Gastrocnemius medialis (tissue), 4 donors: ENCODE measurements around the gene MACROD2. TPM values are rescaled to one million over a fixed set of nuclear protein-coding genes. Genes with fewer than 3 reads are reported as not detected.

Experiments used
- ATAC-seq, 2 donors: fragments of 150-250 bp; one replicate each; pipeline ENCODE4 v1.9.1; 2016
- DNase-seq, 2 donors: peaks; one replicate each; pipeline ENCODE4 v3.0.0-alpha.2; 2019
- H3K27ac ChIP-seq, 4 donors: fragments of 200-600 bp; sonication (generic); 1 replicate in 1 of 4; 2 replicates in 3 of 4; pipeline ENCODE4 v1.5.1; 2016 to 2018; ENCODE audit warnings: mild to moderate bottlenecking in 2 of 4, moderate library complexity in 1 of 4
- H3K27me3 ChIP-seq, 3 donors: fragments of 200-600 bp; sonication (generic) in 2 of 3; 1 replicate in 1 of 3; 2 replicates in 2 of 3; pipeline versions ENCODE4 v1.5.1 to v1.6.0; 2016 to 2019; ENCODE audit warnings: mild to moderate bottlenecking in 1 of 3, moderate library complexity in 1 of 3
- H3K36me3 ChIP-seq, 2 donors: fragments of 200-600 bp; sonication (generic) in 1 of 2; one replicate each; pipeline ENCODE4 v1.5.1; 2017 to 2018
- H3K4me1 ChIP-seq, 2 donors: fragments of 200-600 bp; sonication (generic) in 1 of 2; one replicate each; pipeline ENCODE4 v1.5.1; 2016 to 2017; ENCODE audit warnings: mild to moderate bottlenecking in 2 of 2
- H3K4me3 ChIP-seq, 4 donors: fragments of 200-600 bp; sonication (generic) in 3 of 4; 1 replicate in 1 of 4; 2 replicates in 3 of 4; pipeline ENCODE4 v1.5.1; 2016 to 2019; ENCODE audit warnings: mild to moderate bottlenecking in 2 of 4
- H3K9me3 ChIP-seq, 3 donors: fragments of 200-600 bp; sonication (generic) in 2 of 3; 1 replicate in 1 of 3; 2 replicates in 2 of 3; pipeline ENCODE4 v1.5.1; 2016 to 2019
- CTCF ChIP-seq, 5 experiments: fragments of 450-650 bp in 3 of 5; fragments of 200-600 bp in 2 of 5; sonication (generic) in 2 of 5; IDR thresholded peaks in 4 of 5; conservative IDR thresholded peaks in 1 of 5; 1 replicate in 4 of 5; 2 replicates in 1 of 5; pipeline ENCODE4 v1.5.1; 2016 to 2019; ENCODE audit warnings: antibody characterized with exemption in 5 of 5, mild to moderate bottlenecking in 3 of 5, moderate library complexity in 3 of 5
- POLR2A ChIP-seq, 2 donors: fragments of 450-650 bp; IDR thresholded peaks; one replicate each; pipeline ENCODE4 v1.6.1; 2017; ENCODE audit warnings: antibody characterized with exemption in 2 of 2, mild to moderate bottlenecking in 2 of 2, moderate library complexity in 2 of 2
- in situ Hi-C, 4 donors: fragments of 200-750 bp; cut with MboI; loops; one replicate each; pipeline versions ENCODE4 v1.15.0 to v1.8.0; 2017; ENCODE audit warnings: low sequenced_read_pairs in 4 of 4
- intact Hi-C: fragments of 100-400 bp; cut with DNase I; formaldehyde crosslinking; loops from one replicate; pipeline ENCODE4 v1.15.1; 2023; ENCODE audit warnings: low total_unique reads
- total RNA-seq, 4 donors: library from RNA; depleted of rRNA; stranded (reverse); fragments of >200 nt; gene quantifications; one replicate each; pipeline versions ENCODE4 v1.1.0 to v1.2.3, GENCODE V29; 2016

Gene MACROD2
- total RNA-seq, 4 donors from 2014 or later, result 1.8 to 10.2 (median 3.6) TPM

GRCh38 chr20:14521016-14521415, 525.7 kb downstream of the MACROD2 start:
- intact Hi-C loops, result no loop called here
- Histone ChIP-seq H3K27ac (no peak overlapping the region), H3K9me3 (no peaks in the 10 kb centered on the region), H3K36me3 (no peaks in the 10 kb centered on the region), H3K27me3 (no peaks in the 10 kb centered on the region), H3K4me1 (no peaks in the 10 kb centered on the region), H3K4me3 (no peak overlapping the region)
- TF ChIP-seq CTCF (IDR thresholded peaks at IDR 0.05 in 4 of 5, conservative IDR thresholded peaks at IDR 0.05 in 1 of 5) (no peak), POLR2A (IDR thresholded peaks at IDR 0.05) (no peak)
- in situ Hi-C loops, result no loop called here
- no peak for DNase-seq
- no peak for ATAC-seq

GRCh38 chr20:14521436-14521835, 526.1 kb downstream of the MACROD2 start:
- Histone ChIP-seq H3K4me1 (no peaks in the 10 kb centered on the region), H3K4me3 (no peak overlapping the region), H3K36me3 (no peaks in the 10 kb centered on the region), H3K27me3 (no peaks in the 10 kb centered on the region), H3K27ac (no peak overlapping the region), H3K9me3 (no peaks in the 10 kb centered on the region)
- no peak for TF ChIP-seq CTCF (IDR thresholded peaks at IDR 0.05 in 4 of 5, conservative IDR thresholded peaks at IDR 0.05 in 1 of 5)
- no peak for TF ChIP-seq POLR2A (IDR thresholded peaks at IDR 0.05)
- ATAC-seq (no peak), DNase-seq (no peak)
- in situ Hi-C loops (no loop called here), intact Hi-C loops (no loop called here)

GRCh38 chr20:14522595-14522994, 527.3 kb downstream of the MACROD2 start:
- no peak for TF ChIP-seq CTCF (IDR thresholded peaks at IDR 0.05 in 4 of 5, conservative IDR thresholded peaks at IDR 0.05 in 1 of 5)
- TF ChIP-seq POLR2A (IDR thresholded peaks at IDR 0.05), result no peak
- intact Hi-C loops (no loop called here), in situ Hi-C loops (no loop called here)
- Histone ChIP-seq H3K27ac (no peak overlapping the region), H3K27me3 (no peaks in the 10 kb centered on the region), H3K36me3 (no peaks in the 10 kb centered on the region), H3K9me3 (no peaks in the 10 kb centered on the region), H3K4me1 (no peaks in the 10 kb centered on the region), H3K4me3 (no peak overlapping the region)
- DNase-seq (no peak), ATAC-seq (no peak)

GRCh38 chr20:14523090-14523489, 527.8 kb downstream of the MACROD2 start:
- TF ChIP-seq POLR2A (IDR thresholded peaks at IDR 0.05) (no peak), CTCF (IDR thresholded peaks at IDR 0.05 in 4 of 5, conservative IDR thresholded peaks at IDR 0.05 in 1 of 5) (no peak)
- Histone ChIP-seq H3K27me3 (no peaks in the 10 kb centered on the region), H3K4me3 (no peak overlapping the region), H3K4me1 (no peaks in the 10 kb centered on the region), H3K36me3 (no peaks in the 10 kb centered on the region), H3K27ac (no peak overlapping the region), H3K9me3 (no peaks in the 10 kb centered on the region)
- intact Hi-C loops, result no loop called here
- in situ Hi-C loops, result no loop called here
- DNase-seq, result no peak
- ATAC-seq, result no peak

GRCh38 chr20:14525426-14525825, 530.1 kb downstream of the MACROD2 start:
- Histone ChIP-seq H3K27ac (no peak overlapping the region), H3K27me3 (no peaks in the 10 kb centered on the region), H3K36me3 (no peaks in the 10 kb centered on the region), H3K4me1 (no peaks in the 10 kb centered on the region), H3K9me3 (no peaks in the 10 kb centered on the region), H3K4me3 (no peak overlapping the region)
- DNase-seq (no peak), ATAC-seq (no peak)
- TF ChIP-seq CTCF (IDR thresholded peaks at IDR 0.05 in 4 of 5, conservative IDR thresholded peaks at IDR 0.05 in 1 of 5), result no peak
- TF ChIP-seq POLR2A (IDR thresholded peaks at IDR 0.05), result no peak
- intact Hi-C loops, result no loop called here
- in situ Hi-C loops, result no loop called here
